Testis (tissue), 3 donors: Measurements from ENCODE around the gene MGLL. TPM values are rescaled to one million over a fixed set of nuclear protein-coding genes. Genes with fewer than 3 reads are reported as not detected.

Experiments
- DNase-seq: peaks from one replicate; pipeline ENCODE4 v3.0.0-alpha.2; 2019
- H3K27ac ChIP-seq, 2 donors: fragments of 200-600 bp; sonication (generic); one replicate each; pipeline ENCODE4 v1.5.1; 2019
- H3K27me3 ChIP-seq: fragments of 200-600 bp; sonication (generic); one replicate; pipeline ENCODE4 v1.5.1; 2019
- H3K36me3 ChIP-seq: fragments of 200-600 bp; sonication (generic); one replicate; pipeline ENCODE4 v1.5.1; 2017; ENCODE audit warnings: low read depth; ENCODE audit errors: missing control alignments
- H3K4me1 ChIP-seq: fragments of 200-600 bp; sonication (generic); one replicate; pipeline ENCODE4 v1.5.1; 2019
- H3K4me3 ChIP-seq, 2 donors: fragments of 200-600 bp; sonication (generic); one replicate each; pipeline ENCODE4 v1.5.1; 2017 to 2019
- H3K9me3 ChIP-seq: fragments of 200-600 bp; sonication (generic); one replicate; pipeline ENCODE4 v1.5.1; 2017
- POLR2A ChIP-seq: fragments of 450-650 bp; IDR thresholded peaks from one replicate; pipeline ENCODE4 v1.6.1; 2017; ENCODE audit warnings: antibody characterized with exemption, mild to moderate bottlenecking, moderate library complexity
- WGBS, 2 donors: methylation state at CpG; one replicate each; pipeline ENCODE4 v1.1.5; 2018; 5-methylcytosine and 5-hydroxymethylcytosine counted together
- intact Hi-C: fragments of 100-400 bp; cut with DNase I; formaldehyde crosslinking; loops from one replicate; pipeline ENCODE4 v1.15.1; 2023; ENCODE audit warnings: low total_unique reads
- polyA plus RNA-seq: library from polyadenylated mRNA; stranded (reverse); fragments of 350-450 nt; fragmentation: Illumina TruSeq; extraction: RNeasy Lipid Tissue Mini Kit (QIAGEN cat#74804); gene quantifications from one replicate; pipeline ENCODE4 v1.2.3, GENCODE V29; 2014; ENCODE audit warnings: low read depth, low replicate concordance; ENCODE audit not compliant: insufficient read depth
- total RNA-seq, 2 donors: library from RNA; depleted of rRNA; stranded (reverse); fragments of >200 nt; gene quantifications; one replicate each; pipeline ENCODE4 v1.2.3, GENCODE V29; 2016
- TF ChIP-seq, protein P1 (sequence below), 3 experiments: fragments of 450-650 bp in 2 of 3; fragments of 200-600 bp in 1 of 3; sonication (generic) in 1 of 3; IDR thresholded peaks; one replicate each; pipeline ENCODE4 v1.5.1; 2016 to 2019; ENCODE audit warnings: antibody characterized with exemption in 3 of 3, mild to moderate bottlenecking in 2 of 3, moderate library complexity in 1 of 3

MGLL gene
- total and polyA plus RNA-seq, 3 donors from 2014 or later: 18.3 to 26.0 (median 19.2) TPM

DNA sequence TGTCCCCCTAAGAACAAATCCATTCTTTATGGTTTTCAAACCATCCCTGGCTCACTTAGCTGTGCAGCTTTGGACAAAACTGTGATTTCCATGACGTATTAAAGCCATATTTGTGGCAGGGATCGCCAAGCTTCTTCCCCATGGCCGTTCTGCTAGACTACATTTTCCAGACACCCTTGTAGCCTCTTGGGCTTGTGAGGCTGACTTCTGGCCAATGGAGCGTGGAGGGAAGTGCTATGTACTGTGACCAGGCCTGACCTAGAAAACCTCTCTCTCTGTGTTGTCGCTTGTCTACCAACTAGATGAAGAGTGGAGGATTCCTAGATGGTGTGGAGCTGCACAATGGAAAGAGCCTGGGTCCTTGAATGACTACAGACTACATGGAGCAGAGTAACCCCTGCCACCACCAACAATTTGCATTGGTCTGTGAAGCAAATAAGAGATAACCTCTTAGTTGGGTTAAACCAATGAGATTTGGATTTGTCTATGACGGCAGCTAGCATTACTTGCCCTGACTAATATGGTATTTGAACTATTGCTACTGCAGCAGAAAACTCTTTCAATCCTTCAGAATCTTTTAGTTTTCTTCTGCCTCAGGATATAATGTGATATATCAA is 22.1 kb upstream of the MGLL start:
- H3K9me3 ChIP-seq: no peaks in the 10 kb centered on the region
- no peak for TF ChIP-seq POLR2A
- TF ChIP-seq, protein P1, sequence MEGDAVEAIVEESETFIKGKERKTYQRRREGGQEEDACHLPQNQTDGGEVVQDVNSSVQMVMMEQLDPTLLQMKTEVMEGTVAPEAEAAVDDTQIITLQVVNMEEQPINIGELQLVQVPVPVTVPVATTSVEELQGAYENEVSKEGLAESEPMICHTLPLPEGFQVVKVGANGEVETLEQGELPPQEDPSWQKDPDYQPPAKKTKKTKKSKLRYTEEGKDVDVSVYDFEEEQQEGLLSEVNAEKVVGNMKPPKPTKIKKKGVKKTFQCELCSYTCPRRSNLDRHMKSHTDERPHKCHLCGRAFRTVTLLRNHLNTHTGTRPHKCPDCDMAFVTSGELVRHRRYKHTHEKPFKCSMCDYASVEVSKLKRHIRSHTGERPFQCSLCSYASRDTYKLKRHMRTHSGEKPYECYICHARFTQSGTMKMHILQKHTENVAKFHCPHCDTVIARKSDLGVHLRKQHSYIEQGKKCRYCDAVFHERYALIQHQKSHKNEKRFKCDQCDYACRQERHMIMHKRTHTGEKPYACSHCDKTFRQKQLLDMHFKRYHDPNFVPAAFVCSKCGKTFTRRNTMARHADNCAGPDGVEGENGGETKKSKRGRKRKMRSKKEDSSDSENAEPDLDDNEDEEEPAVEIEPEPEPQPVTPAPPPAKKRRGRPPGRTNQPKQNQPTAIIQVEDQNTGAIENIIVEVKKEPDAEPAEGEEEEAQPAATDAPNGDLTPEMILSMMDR (IDR thresholded peaks at IDR 0.05): no peak
- H3K36me3 ChIP-seq: no peaks in the 10 kb centered on the region
- WGBS, 2 donors: 93 to 94% methylated on average over 6 of the region's 6 CpGs
- peaks cover 7% of the 10 kb centered on the region for H3K4me1 ChIP-seq
- intact Hi-C loops: no loop called here
- no peak for DNase-seq
- H3K27ac ChIP-seq: no peak overlapping the region
- no peak overlapping the region for H3K4me3 ChIP-seq
- no peaks in the 10 kb centered on the region for H3K27me3 ChIP-seq

DNA sequence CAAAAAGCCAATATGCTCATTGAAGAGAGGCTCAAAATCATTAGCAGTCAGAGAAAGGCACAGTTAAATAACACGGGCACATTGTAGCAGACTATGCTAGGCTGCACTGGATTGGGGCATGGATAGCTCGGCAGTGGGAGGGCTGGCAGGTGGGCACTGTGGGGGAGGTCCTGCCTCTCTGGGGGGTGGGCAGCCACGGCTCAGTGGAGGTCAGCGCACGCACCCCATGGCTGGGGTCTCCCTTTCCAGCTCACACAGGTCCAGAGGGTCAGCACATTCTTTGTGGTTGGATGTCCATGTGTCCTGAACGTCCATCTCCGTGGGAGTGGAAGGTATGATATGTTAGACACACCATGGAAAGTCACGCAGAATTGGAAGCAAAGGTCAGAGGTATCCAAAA is 18.4 kb upstream of the MGLL start:
- no peaks in the 10 kb centered on the region for H3K4me1 ChIP-seq
- intact Hi-C loops: no loop called here
- DNase-seq: no peak

DNA sequence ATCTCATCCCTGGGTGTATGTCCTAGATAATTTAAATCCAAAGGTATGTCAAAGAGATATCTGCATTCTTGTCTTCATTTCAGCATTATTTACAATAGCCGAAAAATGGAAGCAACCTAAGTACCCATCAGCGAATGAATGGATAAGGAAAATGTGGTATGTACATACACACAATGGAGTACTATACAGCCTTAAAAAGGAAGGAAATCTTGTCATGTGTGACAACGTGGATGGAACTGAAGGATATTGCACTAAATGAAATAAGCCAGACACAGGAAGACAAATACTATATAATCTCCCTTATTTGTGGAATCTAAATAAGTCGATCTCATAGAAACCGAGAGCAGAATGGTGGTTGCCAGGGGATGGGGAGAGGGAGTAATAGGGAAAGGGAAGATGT is 16.8 kb upstream of the MGLL start:
- Histone ChIP-seq H3K9me3 (no peaks in the 10 kb centered on the region), H3K4me1 (no peaks in the 10 kb centered on the region), H3K36me3 (no peaks in the 10 kb centered on the region), H3K27ac (no peak overlapping the region), H3K4me3 (no peak overlapping the region), H3K27me3 (no peaks in the 10 kb centered on the region)
- DNase-seq: no peak
- TF ChIP-seq, protein P1 (IDR thresholded peaks at IDR 0.05): no peak
- TF ChIP-seq POLR2A: no peak
- 91 to 92% methylated on average over 5 of the region's 5 CpGs for WGBS, 2 donors
- intact Hi-C loops: no loop called here

More for the DNA sequence above, 18.4 kb upstream of the MGLL start:
- Histone ChIP-seq H3K9me3 (no peaks in the 10 kb centered on the region), H3K27me3 (no peaks in the 10 kb centered on the region), H3K27ac (no peak overlapping the region), H3K4me3 (no peak overlapping the region), H3K36me3 (no peaks in the 10 kb centered on the region)
- TF ChIP-seq POLR2A: no peak
- TF ChIP-seq, protein P1 (IDR thresholded peaks at IDR 0.05): no peak
- 80 to 84% methylated on average over 8 of the region's 8 CpGs for WGBS, 2 donors

DNA sequence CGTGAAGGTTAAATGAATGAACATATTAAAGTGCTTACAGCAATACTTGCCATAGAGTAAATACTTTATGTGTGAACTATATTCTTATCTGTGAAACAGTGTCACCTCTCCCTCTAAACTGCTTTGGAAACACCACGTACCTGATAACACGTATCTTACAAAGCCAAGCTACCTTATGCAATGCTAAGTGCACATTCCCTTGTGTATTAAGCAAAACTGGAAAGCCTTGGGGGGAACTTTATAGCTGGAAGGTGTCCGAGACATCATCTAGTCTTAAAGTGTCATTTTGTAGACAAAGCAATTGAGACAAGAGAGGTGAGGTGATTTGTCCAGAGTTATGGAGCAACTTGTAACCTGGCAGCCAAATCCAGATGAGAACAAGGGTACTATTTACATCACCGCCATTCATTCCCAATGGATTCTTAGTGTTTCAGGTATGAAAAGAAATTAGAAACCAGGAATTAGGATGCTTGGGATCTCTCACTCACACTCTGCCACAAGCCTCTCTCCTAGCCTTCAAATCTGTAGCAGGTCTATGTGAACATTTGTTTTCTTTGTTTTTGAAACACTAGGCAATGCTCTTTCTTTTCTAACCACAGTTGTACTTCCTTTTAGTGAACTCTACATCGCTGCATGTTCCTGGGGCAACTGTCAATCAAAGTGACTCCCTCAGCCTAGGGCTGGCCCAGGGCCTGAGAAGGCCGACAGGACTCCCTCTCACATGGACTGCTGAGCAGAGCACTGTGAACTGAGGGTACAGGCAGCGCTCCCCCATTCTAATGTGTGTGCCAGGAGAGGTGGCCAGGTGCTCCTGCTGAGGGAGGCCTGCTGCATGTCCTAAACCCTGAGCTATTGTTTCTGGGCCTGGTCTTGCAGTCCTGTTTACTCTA is 13.9 kb upstream of the MGLL start:
- Histone ChIP-seq H3K27ac (no peak overlapping the region), H3K9me3 (no peaks in the 10 kb centered on the region), H3K4me3 (no peak overlapping the region), H3K36me3 (no peaks in the 10 kb centered on the region), H3K4me1 (no peaks in the 10 kb centered on the region), H3K27me3 (no peaks in the 10 kb centered on the region)
- DNase-seq: no peak
- 91 to 93% methylated on average over 8 of the region's 8 CpGs for WGBS, 2 donors
- TF ChIP-seq POLR2A: no peak
- TF ChIP-seq, protein P1 (IDR thresholded peaks at IDR 0.05): no peak
- intact Hi-C loops: no loop called here
